Endothelial cell of umbilical vein (primary cell): Measurements from ENCODE around the gene CYP2F1. TPM values are rescaled to one million over a fixed set of nuclear protein-coding genes. Genes with fewer than 3 reads are reported as not detected.
"Not testable (repeated sequence)": the region's sequence is repeated elsewhere in the genome, so short reads cannot be mapped to it uniquely, and the experiment has no call there.

ENCODE experiments used
- BruUV-seq: library from RNA; stranded (reverse); fragments of 400-500 nt; replicated peaks from 2 replicates; lab custom pipeline; 2021; lab: Mats Ljungman, UMichigan
- CTCF ChIA-PET: fragments of 300-600, 350-600 bp; sonication (Branson Sonifier 250); formaldehyde crosslinking; loops from one replicate; lab custom pipeline; 2021; ENCODE audit warnings: antibody characterized with exemption, inconsistent platforms; lab: Charles Lee
- POLR2A ChIA-PET: fragments of 300-600, 350-600 bp; sonication (Branson Sonifier 250); formaldehyde crosslinking; loops from one replicate; lab custom pipeline; 2021; ENCODE audit warnings: antibody characterized with exemption, inconsistent platforms; lab: Charles Lee
- DNase-seq: peaks from one replicate; pipeline ENCODE4 v3.0.0-alpha.2; 2011; ENCODE audit warnings: low read depth, low spot score
- FAIRE-seq: peaks from 2 replicates; lab custom pipeline; 2011; peaks lifted over from hg19 to GRCh38; lab: Jason Lieb, UNC
- H2AFZ ChIP-seq: 2 replicates; pipeline ENCODE4 v1.6.0; 2012; ENCODE audit warnings: low read depth, low read length, control low read depth, inconsistent platforms
- H3K27ac ChIP-seq: 2 replicates; pipeline ENCODE4 v1.5.1; 2011; ENCODE audit warnings: low read depth, mild to moderate bottlenecking, control low read depth, low read length, moderate library complexity; ENCODE audit not compliant: insufficient read depth
- H3K27me3 ChIP-seq, 2 experiments: 2 replicates each; pipeline versions ENCODE4 v1.6.0 to v1.6.1; 2011; ENCODE audit warnings: low read length in 2 of 2, mixed read lengths in 1 of 2; ENCODE audit not compliant: control insufficient read depth in 2 of 2, insufficient read depth in 2 of 2
- H3K36me3 ChIP-seq, 2 experiments: 2 replicates in 1 of 2; 3 replicates in 1 of 2; pipeline ENCODE4 v1.5.1; 2011; ENCODE audit warnings: low read length in 2 of 2, mild to moderate bottlenecking in 1 of 2, moderate library complexity in 1 of 2; ENCODE audit not compliant: control insufficient read depth in 2 of 2, insufficient read depth in 2 of 2; ENCODE audit errors: extremely low read depth in 1 of 2
- H3K4me1 ChIP-seq: 3 replicates; pipeline ENCODE4 v1.5.1; 2011; ENCODE audit warnings: mild to moderate bottlenecking, low read length; ENCODE audit not compliant: control insufficient read depth, insufficient read depth; ENCODE audit errors: extremely low read depth
- H3K4me2 ChIP-seq: 2 replicates; pipeline ENCODE4 v1.6.1; 2011; ENCODE audit warnings: low read length, control low read depth, mixed read lengths; ENCODE audit not compliant: insufficient read depth
- H3K4me3 ChIP-seq, 3 experiments: fragments of 200-600 bp in 1 of 3; sonication (generic), shearing (Covaris generic) in 1 of 3; replicated peaks in 1 of 3; 2 replicates each; pipeline ENCODE4 v1.5.1; 2011 to 2016; ENCODE audit warnings: control low read depth in 3 of 3, low read length in 3 of 3, mild to moderate bottlenecking in 2 of 3, inconsistent platforms in 1 of 3, low read depth in 1 of 3, moderate library complexity in 1 of 3; ENCODE audit not compliant: insufficient read depth in 1 of 3
- H3K79me2 ChIP-seq: 2 replicates; pipeline ENCODE4 v1.6.0; 2012; ENCODE audit warnings: low read length, inconsistent platforms; ENCODE audit not compliant: control insufficient read depth, insufficient read depth
- H3K9ac ChIP-seq: replicated peaks from 2 replicates; pipeline ENCODE3; 2011; ENCODE audit warnings: low read length, control low read depth; ENCODE audit not compliant: insufficient read depth; ENCODE audit errors: extremely low read depth
- H3K9me1 ChIP-seq: replicated peaks from 3 replicates; pipeline ENCODE4 v1.6.0; 2011; ENCODE audit warnings: mild to moderate bottlenecking, low read length; ENCODE audit not compliant: control insufficient read depth, insufficient read depth; ENCODE audit errors: extremely low read depth
- H3K9me3 ChIP-seq: replicated peaks from 2 replicates; pipeline ENCODE4 v1.5.1; 2012; ENCODE audit warnings: low read length, inconsistent platforms; ENCODE audit not compliant: control insufficient read depth, insufficient read depth
- H4K20me1 ChIP-seq: replicated peaks from 2 replicates; pipeline ENCODE3; 2011; ENCODE audit warnings: mild to moderate bottlenecking, low read length; ENCODE audit not compliant: control insufficient read depth, insufficient read depth; ENCODE audit errors: extremely low read depth
- CTCF ChIP-seq, 2 donors: IDR thresholded peaks; 1 replicate in 1 of 2; 2 replicates in 1 of 2; pipeline ENCODE4 v1.5.1; 2011; ENCODE audit warnings: low read length in 2 of 2, mild to moderate bottlenecking in 2 of 2, moderate library complexity in 2 of 2, control low read depth in 1 of 2, inconsistent platforms in 1 of 2, low read depth in 1 of 2; ENCODE audit not compliant: insufficient read depth in 1 of 2; ENCODE audit errors: extremely low read depth in 1 of 2
- EZH2 ChIP-seq: IDR thresholded peaks from 2 replicates; pipeline ENCODE4 v1.6.1; 2012; ENCODE audit warnings: borderline replicate concordance, low read depth, mild to moderate bottlenecking, moderate library complexity, low read length, inconsistent platforms; ENCODE audit not compliant: severe bottlenecking
- FOS ChIP-seq: IDR thresholded peaks from 2 replicates; pipeline ENCODE4 v1.6.1; 2011; ENCODE audit warnings: mild to moderate bottlenecking, low read length, moderate library complexity, borderline replicate concordance; ENCODE audit not compliant: insufficient read depth
- GATA2 ChIP-seq: IDR thresholded peaks from 2 replicates; pipeline ENCODE4 v1.7.0; 2011; ENCODE audit warnings: low read depth, mild to moderate bottlenecking, moderate library complexity, mixed read lengths, low read length; ENCODE audit not compliant: insufficient read length, insufficient read depth
- JUN ChIP-seq: IDR thresholded peaks from 2 replicates; pipeline ENCODE4 v1.6.1; 2011; ENCODE audit warnings: borderline replicate concordance, low read depth; ENCODE audit not compliant: insufficient read length, insufficient read depth
- MAX ChIP-seq: IDR thresholded peaks from 2 replicates; pipeline ENCODE4 v1.6.1; 2011; ENCODE audit not compliant: insufficient read depth, insufficient read length
- MYC ChIP-seq: IDR thresholded peaks from one replicate; pipeline ENCODE4 v1.6.1; 2011; ENCODE audit warnings: mild to moderate bottlenecking, low read depth, low read length
- POLR2A ChIP-seq: IDR thresholded peaks from 2 replicates; pipeline ENCODE4 v1.6.1; 2012; ENCODE audit warnings: low read depth, mild to moderate bottlenecking, control low read depth, low read length
- POLR2AphosphoS5 ChIP-seq: IDR thresholded peaks from 2 replicates; pipeline ENCODE4 v1.6.1; 2012; ENCODE audit warnings: low read depth, mild to moderate bottlenecking, control low read depth, low read length, moderate library complexity; ENCODE audit not compliant: insufficient read depth
- dilution Hi-C: fragments of 300-500 bp; cut with MboI; formaldehyde crosslinking; loops from one replicate; pipeline ENCODE4 v1.15.0; 2019; ENCODE audit warnings: low sequenced_read_pairs; ENCODE audit not compliant: extremely low pct_ligation_motif_present
- intact Hi-C: fragments of 100-400 bp; cut with micrococcal nuclease; formaldehyde crosslinking; loops from one replicate; pipeline ENCODE4 v1.10.0; 2022
- polyA plus RNA-seq, 4 experiments: library from polyadenylated mRNA; depleted of rRNA in 3 of 4; stranded (reverse) in 3 of 4; unstranded in 1 of 4; fragments of >200 nt; gene quantifications; 2 replicates each; pipeline versions ENCODE4 v1.2.1 to v1.2.3, GENCODE V29; 2011 to 2012; ENCODE audit warnings: missing spikeins in 1 of 4
- total RNA-seq: library from RNA; stranded (reverse); gene quantifications from 2 replicates; pipeline ENCODE4 v1.2.3, GENCODE V29; 2021

Gene CYP2F1
- total and polyA plus RNA-seq, 2 donors (not counting 3 experiments of a cell fraction or from before 2014, with no cell fraction given), result not detected

- Histone ChIP-seq H3K4me3 (no peak overlapping the region), H3K9me3 (no peaks in the 10 kb centered on the region), H3K9ac (no peak overlapping the region), H4K20me1 (no peaks in the 10 kb centered on the region), H3K27me3 (peaks cover 0 to under 1% of the 10 kb centered on the region in 2 experiments), H3K9me1 (no peaks in the 10 kb centered on the region), H3K4me2 (no peak overlapping the region), H3K36me3 (no peaks in the 10 kb centered on the region), H3K79me2 (no peaks in the 10 kb centered on the region), H3K4me1 (no peaks in the 10 kb centered on the region), H3K27ac (no peak overlapping the region), H2AFZ (no peak overlapping the region)
- no TSS peak for BruUV-seq
- TF ChIP-seq MYC, result no peak
- no peak for TF ChIP-seq POLR2A
- TF ChIP-seq CTCF (IDR thresholded peaks at IDR 0.05; ENCODE audit: extremely low read depth in 1 of 2, insufficient read depth in 1 of 2, low read depth in 1 of 2, low read length in 2 of 2), result no peak
- no peak for TF ChIP-seq EZH2
- no peak for TF ChIP-seq GATA2
- no peak for TF ChIP-seq MAX
- no peak for TF ChIP-seq JUN
- no peak for TF ChIP-seq POLR2AphosphoS5
- no peak for TF ChIP-seq FOS
- dilution Hi-C loops, result no loop called here
- intact Hi-C loops, result no loop called here
- FAIRE-seq, result no peak
- CTCF ChIA-PET, result no interaction called here
- DNase-seq, result no peak
- POLR2A ChIA-PET, result no interaction called here
Observed at GRCh38 chr19:41098762-41099161, 15.5 kb upstream of the CYP2F1 start.

GRCh38 chr19:41102210-41102609 lies 12.0 kb upstream of the CYP2F1 start:
- CTCF ChIA-PET, POLR2A ChIA-PET: not testable (repeated sequence)

More at GRCh38 chr19:41102210-41102609, 12.0 kb upstream of the CYP2F1 start:
- H3K36me3 ChIP-seq, H3K27me3 ChIP-seq, H3K4me3 ChIP-seq, H3K9me3 ChIP-seq, H3K79me2 ChIP-seq, H4K20me1 ChIP-seq, DNase-seq, H3K9me1 ChIP-seq, FAIRE-seq, H3K4me1 ChIP-seq, H3K4me2 ChIP-seq, BruUV-seq, intact Hi-C loops, H3K9ac ChIP-seq, dilution Hi-C loops, H2AFZ ChIP-seq, H3K27ac ChIP-seq: not testable (repeated sequence)
